Esophagus squamous epithelium (tissue), 4 donors: ENCODE data around the gene GPX7.

Experiments used
- POLR2A ChIP-seq, 4 donors: fragments of 450-650 bp; IDR thresholded peaks; one replicate each; pipeline ENCODE4 v1.6.1; 2017; ENCODE audit warnings: antibody characterized with exemption in 4 of 4, mild to moderate bottlenecking in 4 of 4, moderate library complexity in 3 of 4
- TF ChIP-seq, protein P1 (sequence below), 6 experiments: fragments of 450-650 bp in 4 of 6; fragments of 200-600 bp in 2 of 6; sonication (generic) in 2 of 6; IDR thresholded peaks; one replicate each; pipeline ENCODE4 v1.5.1; 2016 to 2019; ENCODE audit warnings: antibody characterized with exemption in 6 of 6, mild to moderate bottlenecking in 4 of 6, moderate library complexity in 4 of 6

DNA sequence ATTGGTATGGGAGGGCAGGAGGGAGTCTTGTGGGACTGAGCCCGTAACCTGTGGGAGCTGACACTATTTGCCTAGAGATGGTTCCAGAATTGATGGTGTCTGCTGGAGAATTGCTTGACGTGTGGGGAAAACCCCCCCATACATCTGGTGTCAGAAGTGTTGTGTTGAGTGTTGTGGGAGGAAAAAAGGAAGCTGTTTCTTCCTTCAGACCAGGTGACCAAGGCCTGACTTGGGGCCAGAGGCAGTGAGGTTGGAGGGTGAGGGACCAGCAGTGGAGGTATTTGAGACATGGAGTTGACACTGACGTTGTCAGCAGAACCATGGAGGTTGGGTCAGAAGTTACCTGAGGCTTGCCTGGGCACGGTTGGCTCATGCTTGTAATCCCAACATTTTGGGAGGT is 39.1 kb downstream of the GPX7 start:
- TF ChIP-seq, protein P1, sequence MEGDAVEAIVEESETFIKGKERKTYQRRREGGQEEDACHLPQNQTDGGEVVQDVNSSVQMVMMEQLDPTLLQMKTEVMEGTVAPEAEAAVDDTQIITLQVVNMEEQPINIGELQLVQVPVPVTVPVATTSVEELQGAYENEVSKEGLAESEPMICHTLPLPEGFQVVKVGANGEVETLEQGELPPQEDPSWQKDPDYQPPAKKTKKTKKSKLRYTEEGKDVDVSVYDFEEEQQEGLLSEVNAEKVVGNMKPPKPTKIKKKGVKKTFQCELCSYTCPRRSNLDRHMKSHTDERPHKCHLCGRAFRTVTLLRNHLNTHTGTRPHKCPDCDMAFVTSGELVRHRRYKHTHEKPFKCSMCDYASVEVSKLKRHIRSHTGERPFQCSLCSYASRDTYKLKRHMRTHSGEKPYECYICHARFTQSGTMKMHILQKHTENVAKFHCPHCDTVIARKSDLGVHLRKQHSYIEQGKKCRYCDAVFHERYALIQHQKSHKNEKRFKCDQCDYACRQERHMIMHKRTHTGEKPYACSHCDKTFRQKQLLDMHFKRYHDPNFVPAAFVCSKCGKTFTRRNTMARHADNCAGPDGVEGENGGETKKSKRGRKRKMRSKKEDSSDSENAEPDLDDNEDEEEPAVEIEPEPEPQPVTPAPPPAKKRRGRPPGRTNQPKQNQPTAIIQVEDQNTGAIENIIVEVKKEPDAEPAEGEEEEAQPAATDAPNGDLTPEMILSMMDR (IDR thresholded peaks at IDR 0.05) = no peak
- TF ChIP-seq POLR2A (IDR thresholded peaks at IDR 0.05) = no peak
